A549 (cell line): ENCODE results near the gene UCP2. TPM values are rescaled to one million over a fixed set of nuclear protein-coding genes. Genes with fewer than 3 reads are reported as not detected.

ENCODE experiments used
- ATAC-seq, 2 experiments: fragments of 200-7000 bp in 1 of 2; fragments of >200 bp in 1 of 2; cut with Nextera tagmentation in 1 of 2; cut with Tn5 transposase in 1 of 2; 3 replicates each; pipeline versions ENCODE4 v1.8.0 to v1.9.1; 2018 to 2020; ENCODE audit warnings: mild to moderate bottlenecking in 1 of 2, moderate library complexity in 1 of 2
- CTCF ChIA-PET: fragments of 300-600 bp; sonication (Branson Sonifier 250); formaldehyde crosslinking; extraction: SDS; loops from one replicate; lab custom pipeline; 2021; ENCODE audit warnings: antibody characterized with exemption, inconsistent platforms; lab: Yijun Ruan, JAX
- POLR2A ChIA-PET: fragments of 350-600 bp; formaldehyde crosslinking; extraction: SDS; loops from one replicate; lab custom pipeline; 2021; ENCODE audit warnings: antibody characterized with exemption, inconsistent platforms; lab: Yijun Ruan, JAX
- DNase-seq, 2 experiments: peaks; one replicate each; pipeline versions ENCODE4 v3.0.0 to v3.0.0-alpha.2; 2011 to 2016; ENCODE audit warnings: low read depth in 1 of 2, low spot score in 1 of 2
- FAIRE-seq: peaks from 2 replicates; lab custom pipeline; 2011; peaks lifted over from hg19 to GRCh38; lab: Jason Lieb, UNC
- H3K27ac ChIP-seq, 2 experiments: fragments of >200 bp; sonication (Bioruptor Twin); formaldehyde crosslinking; 3 replicates each; pipeline ENCODE4 v1.5.1; 2016 to 2017
- H3K4me1 ChIP-seq: fragments of >200 bp; sonication (Bioruptor Twin); formaldehyde crosslinking; 3 replicates; pipeline ENCODE4 v1.6.1; 2016
- H3K4me2 ChIP-seq: fragments of >200 bp; sonication (Bioruptor Twin); formaldehyde crosslinking; 3 replicates; pipeline ENCODE4 v1.6.1; 2016
- H3K4me3 ChIP-seq: fragments of >200 bp; sonication (Bioruptor Twin); formaldehyde crosslinking; 3 replicates; pipeline ENCODE4 v1.5.1; 2016
- H3K9me3 ChIP-seq: fragments of >200 bp; sonication (Bioruptor Twin); formaldehyde crosslinking; 3 replicates; pipeline ENCODE4 v1.6.1; 2016
- CBX2 ChIP-seq: fragments of 200-600 bp; sonication (generic); IDR thresholded peaks from 2 replicates; pipeline ENCODE4 v1.6.1; 2016; ENCODE audit warnings: low read depth, mild to moderate bottlenecking, borderline replicate concordance
- CHD4 ChIP-seq: fragments of 200-600 bp; sonication (generic); IDR thresholded peaks from 2 replicates; pipeline ENCODE4 v1.6.1; 2016; ENCODE audit warnings: antibody characterized with exemption, mild to moderate bottlenecking, borderline replicate concordance
- FOSL2 ChIP-seq, 2 experiments: fragments of 450-650 bp in 1 of 2; fragments of >200 bp in 1 of 2; sonication (Bioruptor Twin) in 1 of 2; formaldehyde crosslinking; IDR thresholded peaks; 2 replicates each; pipeline versions ENCODE4 v1.5.0 to v1.6.1; 2016 to 2020; ENCODE audit warnings: mild to moderate bottlenecking in 1 of 2, moderate library complexity in 1 of 2
- HEYL ChIP-seq: fragments of 250-450 bp; sonication (Bioruptor Pico); IDR thresholded peaks from 2 replicates; pipeline ENCODE4 v1.8.0; 2021; ENCODE audit warnings: mild to moderate bottlenecking, moderate library complexity
- JUN ChIP-seq, 2 experiments: fragments of >200 bp; sonication (Bioruptor Twin); formaldehyde crosslinking; IDR thresholded peaks; 2 replicates in 1 of 2; 3 replicates in 1 of 2; pipeline ENCODE4 v1.6.1; 2016 to 2017
- NR3C1 ChIP-seq: fragments of >200 bp; sonication (Bioruptor Twin); formaldehyde crosslinking; IDR thresholded peaks from 3 replicates; pipeline ENCODE4 v1.6.1; 2017
- POLR2A ChIP-seq: IDR thresholded peaks from 2 replicates; pipeline ENCODE4 v1.6.1; 2012; ENCODE audit warnings: mild to moderate bottlenecking, low read length
- RARB ChIP-seq: fragments of 250-450 bp; sonication (Bioruptor Pico); IDR thresholded peaks from 2 replicates; pipeline ENCODE4 v1.8.0; 2021; ENCODE audit warnings: mild to moderate bottlenecking, moderate library complexity
- RCOR1 ChIP-seq: fragments of 150-350 bp; IDR thresholded peaks from 2 replicates; pipeline ENCODE4 v1.6.1; 2014; ENCODE audit warnings: antibody characterized with exemption, low read length, low read depth
- SMC3 ChIP-seq: fragments of >200 bp; sonication (Bioruptor Twin); formaldehyde crosslinking; IDR thresholded peaks from 3 replicates; pipeline ENCODE4 v1.6.1; 2018; ENCODE audit warnings: inconsistent platforms
- TP53 ChIP-seq: fragments of 250-450 bp; sonication (Bioruptor Pico); IDR thresholded peaks from 2 replicates; pipeline ENCODE4 v1.5.0; 2021; ENCODE audit warnings: mild to moderate bottlenecking, moderate library complexity
- ZSCAN20 ChIP-seq: fragments of 250-450 bp; sonication (Bioruptor Pico); IDR thresholded peaks from 2 replicates; pipeline ENCODE4 v1.8.0; 2022; ENCODE audit warnings: mild to moderate bottlenecking, moderate library complexity
- WGBS: methylation state at CpG from one replicate; pipeline ENCODE4 v1.1.6; 2017; ENCODE audit errors: missing lambda C conversion rate; 5-methylcytosine and 5-hydroxymethylcytosine counted together
- polyA plus RNA-seq, 4 experiments: library from polyadenylated mRNA; depleted of rRNA in 3 of 4; stranded (reverse); fragments of >200 nt; fragmentation: RNase III in 1 of 4; extraction: RNeasy Plus Mini Kit Qiagen cat#74134 plus additional on column Dnase treatment in 1 of 4; gene quantifications; 2 replicates in 3 of 4; 3 replicates in 1 of 4; pipeline ENCODE4 v1.2.3, GENCODE V29; 2011 to 2017
- TF ChIP-seq, protein P1 (sequence below): fragments of 200-600 bp; sonication (generic); IDR thresholded peaks from 2 replicates; pipeline ENCODE4 v1.6.1; 2016; ENCODE audit warnings: antibody characterized with exemption, mild to moderate bottlenecking, moderate library complexity
- TF ChIP-seq, protein P2 (sequence below): fragments of 250-450 bp; sonication (Bioruptor Pico); IDR thresholded peaks from 2 replicates; pipeline ENCODE4 v1.5.0; 2020; ENCODE audit warnings: low read depth, mild to moderate bottlenecking, moderate library complexity
- TF ChIP-seq, protein P3 (sequence below): fragments of >200 bp; sonication (Bioruptor Twin); formaldehyde crosslinking; IDR thresholded peaks from 2 replicates; pipeline ENCODE4 v1.6.1; 2016
- TF ChIP-seq, protein P4 (sequence below): IDR thresholded peaks from 2 replicates; pipeline ENCODE4 v1.6.1; 2012; ENCODE audit warnings: low read depth, borderline replicate concordance
- TF ChIP-seq, protein P5 (sequence below): fragments of 250-450 bp; sonication (Bioruptor Pico); IDR thresholded peaks from 2 replicates; pipeline ENCODE4 v1.5.0; 2021; ENCODE audit warnings: mild to moderate bottlenecking, moderate library complexity, borderline replicate concordance
- TF ChIP-seq, protein P6 (sequence below): fragments of 450-650 bp; IDR thresholded peaks from 2 replicates; pipeline ENCODE4 v1.6.1; 2014; ENCODE audit warnings: antibody characterized with exemption
- TF ChIP-seq, protein P7 (sequence below): IDR thresholded peaks from 2 replicates; pipeline ENCODE4 v1.6.1; 2012
- TF ChIP-seq, protein P8 (sequence below): IDR thresholded peaks from 2 replicates; pipeline ENCODE4 v1.6.1; 2012

Gene UCP2
- polyA plus RNA-seq, 2 of the 4 experiments (the other 2 are of a cell fraction) = 51.6 to 131 TPM

DNA sequence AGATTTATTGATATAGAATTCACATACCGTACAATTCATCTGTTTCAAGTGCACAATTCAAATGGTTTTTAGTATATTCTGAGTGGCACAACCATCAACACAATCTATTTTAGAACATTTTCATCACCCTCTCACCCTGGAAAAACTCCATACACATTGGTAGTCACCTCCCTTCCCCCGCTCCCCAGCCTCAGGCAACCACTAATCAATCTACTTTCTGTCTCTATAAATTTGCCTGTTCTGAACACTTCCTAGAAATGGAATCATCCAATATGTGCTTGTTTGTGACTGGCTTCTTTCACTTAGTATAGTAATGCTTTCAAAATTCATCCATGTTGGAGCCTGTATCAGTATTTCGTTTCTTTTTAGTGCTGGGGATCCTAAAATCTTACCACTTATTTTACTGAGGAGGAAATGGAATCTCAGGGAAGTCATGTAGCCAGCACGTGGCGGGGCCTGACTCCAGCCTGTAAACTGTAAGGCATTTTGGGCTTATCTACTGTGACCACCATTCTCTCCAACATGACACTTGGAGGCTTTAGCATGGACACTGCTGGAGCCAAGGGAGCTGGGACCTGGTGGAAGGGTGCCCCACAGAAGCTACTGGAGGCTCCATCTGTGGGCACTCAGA is 27.1 kb upstream of the UCP2 start:
- FAIRE-seq = no peak
- WGBS = 93% methylated on average over 5 of the region's 5 CpGs
- TF ChIP-seq, protein P1, sequence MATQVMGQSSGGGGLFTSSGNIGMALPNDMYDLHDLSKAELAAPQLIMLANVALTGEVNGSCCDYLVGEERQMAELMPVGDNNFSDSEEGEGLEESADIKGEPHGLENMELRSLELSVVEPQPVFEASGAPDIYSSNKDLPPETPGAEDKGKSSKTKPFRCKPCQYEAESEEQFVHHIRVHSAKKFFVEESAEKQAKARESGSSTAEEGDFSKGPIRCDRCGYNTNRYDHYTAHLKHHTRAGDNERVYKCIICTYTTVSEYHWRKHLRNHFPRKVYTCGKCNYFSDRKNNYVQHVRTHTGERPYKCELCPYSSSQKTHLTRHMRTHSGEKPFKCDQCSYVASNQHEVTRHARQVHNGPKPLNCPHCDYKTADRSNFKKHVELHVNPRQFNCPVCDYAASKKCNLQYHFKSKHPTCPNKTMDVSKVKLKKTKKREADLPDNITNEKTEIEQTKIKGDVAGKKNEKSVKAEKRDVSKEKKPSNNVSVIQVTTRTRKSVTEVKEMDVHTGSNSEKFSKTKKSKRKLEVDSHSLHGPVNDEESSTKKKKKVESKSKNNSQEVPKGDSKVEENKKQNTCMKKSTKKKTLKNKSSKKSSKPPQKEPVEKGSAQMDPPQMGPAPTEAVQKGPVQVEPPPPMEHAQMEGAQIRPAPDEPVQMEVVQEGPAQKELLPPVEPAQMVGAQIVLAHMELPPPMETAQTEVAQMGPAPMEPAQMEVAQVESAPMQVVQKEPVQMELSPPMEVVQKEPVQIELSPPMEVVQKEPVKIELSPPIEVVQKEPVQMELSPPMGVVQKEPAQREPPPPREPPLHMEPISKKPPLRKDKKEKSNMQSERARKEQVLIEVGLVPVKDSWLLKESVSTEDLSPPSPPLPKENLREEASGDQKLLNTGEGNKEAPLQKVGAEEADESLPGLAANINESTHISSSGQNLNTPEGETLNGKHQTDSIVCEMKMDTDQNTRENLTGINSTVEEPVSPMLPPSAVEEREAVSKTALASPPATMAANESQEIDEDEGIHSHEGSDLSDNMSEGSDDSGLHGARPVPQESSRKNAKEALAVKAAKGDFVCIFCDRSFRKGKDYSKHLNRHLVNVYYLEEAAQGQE = no peak
- TF ChIP-seq CBX2 (no peak), SMC3 (no peak), HEYL (CRISPR knock-in tag) (no peak), POLR2A (no peak), JUN (IDR thresholded peaks at IDR 0.05) (no peak), RARB (CRISPR knock-in tag) (no peak), RCOR1 (no peak), ZSCAN20 (CRISPR knock-in tag) (no peak), FOSL2 (IDR thresholded peaks at IDR 0.05) (no peak), FOSL2 (CRISPR knock-in tag; IDR thresholded peaks at IDR 0.05) (no peak)
- TF ChIP-seq, protein P2, sequence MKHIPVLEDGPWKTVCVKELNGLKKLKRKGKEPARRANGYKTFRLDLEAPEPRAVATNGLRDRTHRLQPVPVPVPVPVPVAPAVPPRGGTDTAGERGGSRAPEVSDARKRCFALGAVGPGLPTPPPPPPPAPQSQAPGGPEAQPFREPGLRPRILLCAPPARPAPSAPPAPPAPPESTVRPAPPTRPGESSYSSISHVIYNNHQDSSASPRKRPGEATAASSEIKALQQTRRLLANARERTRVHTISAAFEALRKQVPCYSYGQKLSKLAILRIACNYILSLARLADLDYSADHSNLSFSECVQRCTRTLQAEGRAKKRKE (CRISPR knock-in tag) = no peak
- TF ChIP-seq, protein P3, sequence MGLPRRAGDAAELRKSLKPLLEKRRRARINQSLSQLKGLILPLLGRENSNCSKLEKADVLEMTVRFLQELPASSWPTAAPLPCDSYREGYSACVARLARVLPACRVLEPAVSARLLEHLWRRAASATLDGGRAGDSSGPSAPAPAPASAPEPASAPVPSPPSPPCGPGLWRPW = no peak
- TF ChIP-seq, protein P4, sequence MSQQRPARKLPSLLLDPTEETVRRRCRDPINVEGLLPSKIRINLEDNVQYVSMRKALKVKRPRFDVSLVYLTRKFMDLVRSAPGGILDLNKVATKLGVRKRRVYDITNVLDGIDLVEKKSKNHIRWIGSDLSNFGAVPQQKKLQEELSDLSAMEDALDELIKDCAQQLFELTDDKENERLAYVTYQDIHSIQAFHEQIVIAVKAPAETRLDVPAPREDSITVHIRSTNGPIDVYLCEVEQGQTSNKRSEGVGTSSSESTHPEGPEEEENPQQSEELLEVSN = no peak
- ATAC-seq = no peak
- DNase-seq = no peak
- Histone ChIP-seq H3K9me3 (no peaks in the 10 kb centered on the region), H3K4me3 (no peak overlapping the region), H3K27ac (no peak overlapping the region), H3K4me2 (no peak overlapping the region), H3K4me1 (no peaks in the 10 kb centered on the region)
- ChIA-PET CTCF (no interaction called here), POLR2A (no interaction called here)

DNA sequence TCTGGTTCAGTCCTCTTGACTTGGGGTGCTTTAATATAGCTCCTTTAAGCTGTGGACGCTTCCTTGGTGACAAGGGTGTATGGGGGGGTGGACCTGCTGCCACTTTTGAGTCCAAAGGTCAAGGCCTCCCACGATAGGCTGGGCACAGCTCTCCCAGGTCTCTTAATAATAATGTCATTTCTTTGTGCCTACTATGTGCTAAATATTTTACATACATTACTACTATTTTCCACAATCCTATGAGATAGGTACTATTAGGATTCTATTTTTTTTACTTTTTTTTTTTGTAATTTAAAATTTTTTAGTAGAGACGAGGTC is 26.5 kb upstream of the UCP2 start:
- TF ChIP-seq, protein P5, sequence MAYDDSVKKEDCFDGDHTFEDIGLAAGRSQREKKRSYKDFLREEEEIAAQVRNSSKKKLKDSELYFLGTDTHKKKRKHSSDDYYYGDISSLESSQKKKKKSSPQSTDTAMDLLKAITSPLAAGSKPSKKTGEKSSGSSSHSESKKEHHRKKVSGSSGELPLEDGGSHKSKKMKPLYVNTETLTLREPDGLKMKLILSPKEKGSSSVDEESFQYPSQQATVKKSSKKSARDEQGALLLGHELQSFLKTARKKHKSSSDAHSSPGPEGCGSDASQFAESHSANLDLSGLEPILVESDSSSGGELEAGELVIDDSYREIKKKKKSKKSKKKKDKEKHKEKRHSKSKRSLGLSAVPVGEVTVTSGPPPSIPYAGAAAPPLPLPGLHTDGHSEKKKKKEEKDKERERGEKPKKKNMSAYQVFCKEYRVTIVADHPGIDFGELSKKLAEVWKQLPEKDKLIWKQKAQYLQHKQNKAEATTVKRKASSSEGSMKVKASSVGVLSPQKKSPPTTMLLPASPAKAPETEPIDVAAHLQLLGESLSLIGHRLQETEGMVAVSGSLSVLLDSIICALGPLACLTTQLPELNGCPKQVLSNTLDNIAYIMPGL (CRISPR knock-in tag) = no peak
- TF ChIP-seq NR3C1 = no peak
- no peak for TF ChIP-seq HEYL (CRISPR knock-in tag)
- TF ChIP-seq, protein P6, sequence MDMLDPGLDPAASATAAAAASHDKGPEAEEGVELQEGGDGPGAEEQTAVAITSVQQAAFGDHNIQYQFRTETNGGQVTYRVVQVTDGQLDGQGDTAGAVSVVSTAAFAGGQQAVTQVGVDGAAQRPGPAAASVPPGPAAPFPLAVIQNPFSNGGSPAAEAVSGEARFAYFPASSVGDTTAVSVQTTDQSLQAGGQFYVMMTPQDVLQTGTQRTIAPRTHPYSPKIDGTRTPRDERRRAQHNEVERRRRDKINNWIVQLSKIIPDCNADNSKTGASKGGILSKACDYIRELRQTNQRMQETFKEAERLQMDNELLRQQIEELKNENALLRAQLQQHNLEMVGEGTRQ = no peak
- no peak for TF ChIP-seq CBX2
- TF ChIP-seq, protein P7, sequence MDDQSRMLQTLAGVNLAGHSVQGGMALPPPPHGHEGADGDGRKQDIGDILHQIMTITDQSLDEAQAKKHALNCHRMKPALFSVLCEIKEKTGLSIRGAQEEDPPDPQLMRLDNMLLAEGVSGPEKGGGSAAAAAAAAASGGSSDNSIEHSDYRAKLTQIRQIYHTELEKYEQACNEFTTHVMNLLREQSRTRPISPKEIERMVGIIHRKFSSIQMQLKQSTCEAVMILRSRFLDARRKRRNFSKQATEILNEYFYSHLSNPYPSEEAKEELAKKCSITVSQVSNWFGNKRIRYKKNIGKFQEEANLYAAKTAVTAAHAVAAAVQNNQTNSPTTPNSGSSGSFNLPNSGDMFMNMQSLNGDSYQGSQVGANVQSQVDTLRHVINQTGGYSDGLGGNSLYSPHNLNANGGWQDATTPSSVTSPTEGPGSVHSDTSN = no peak
- TF ChIP-seq, protein P8, sequence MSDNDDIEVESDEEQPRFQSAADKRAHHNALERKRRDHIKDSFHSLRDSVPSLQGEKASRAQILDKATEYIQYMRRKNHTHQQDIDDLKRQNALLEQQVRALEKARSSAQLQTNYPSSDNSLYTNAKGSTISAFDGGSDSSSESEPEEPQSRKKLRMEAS = no peak
- no peak for TF ChIP-seq CHD4
- no peak for TF ChIP-seq TP53 (CRISPR knock-in tag)
- 88% methylated on average over 3 of the region's 3 CpGs for WGBS
- DNase-seq = no peak
- no peak for FAIRE-seq
- Histone ChIP-seq H3K9me3 (no peaks in the 10 kb centered on the region), H3K4me3 (no peak overlapping the region), H3K4me1 (no peaks in the 10 kb centered on the region), H3K27ac (no peak overlapping the region), H3K4me2 (no peak overlapping the region)
- no peak for ATAC-seq
- POLR2A ChIA-PET = no interaction called here
- CTCF ChIA-PET = no interaction called here
